ENCODE results near the gene SFSWAP.

Gene SFSWAP

DNA sequence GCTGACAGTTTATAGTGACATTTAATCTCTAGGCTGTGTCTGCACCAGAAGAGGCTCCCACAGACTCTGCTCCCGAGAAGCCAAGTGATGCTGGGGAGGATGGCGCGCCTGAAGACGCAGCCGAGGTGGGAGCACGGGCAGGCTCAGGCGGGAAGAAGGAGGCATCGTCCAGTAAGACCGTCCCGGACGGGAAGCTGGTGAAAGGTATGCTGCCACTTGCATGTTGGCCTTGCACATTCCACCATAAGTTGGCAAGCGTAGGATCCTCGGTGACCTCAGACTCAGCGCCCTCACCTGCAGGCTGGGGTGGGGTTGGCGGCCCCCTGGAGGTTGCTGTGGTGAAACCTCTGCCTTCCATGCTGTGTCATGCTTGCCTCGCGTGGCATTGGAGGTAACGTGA is 45.6 kb downstream of the SFSWAP start:
- DNase-seq (ENCODE audit: extremely low read depth, low read depth): no peak
- TF ChIP-seq, protein P1, sequence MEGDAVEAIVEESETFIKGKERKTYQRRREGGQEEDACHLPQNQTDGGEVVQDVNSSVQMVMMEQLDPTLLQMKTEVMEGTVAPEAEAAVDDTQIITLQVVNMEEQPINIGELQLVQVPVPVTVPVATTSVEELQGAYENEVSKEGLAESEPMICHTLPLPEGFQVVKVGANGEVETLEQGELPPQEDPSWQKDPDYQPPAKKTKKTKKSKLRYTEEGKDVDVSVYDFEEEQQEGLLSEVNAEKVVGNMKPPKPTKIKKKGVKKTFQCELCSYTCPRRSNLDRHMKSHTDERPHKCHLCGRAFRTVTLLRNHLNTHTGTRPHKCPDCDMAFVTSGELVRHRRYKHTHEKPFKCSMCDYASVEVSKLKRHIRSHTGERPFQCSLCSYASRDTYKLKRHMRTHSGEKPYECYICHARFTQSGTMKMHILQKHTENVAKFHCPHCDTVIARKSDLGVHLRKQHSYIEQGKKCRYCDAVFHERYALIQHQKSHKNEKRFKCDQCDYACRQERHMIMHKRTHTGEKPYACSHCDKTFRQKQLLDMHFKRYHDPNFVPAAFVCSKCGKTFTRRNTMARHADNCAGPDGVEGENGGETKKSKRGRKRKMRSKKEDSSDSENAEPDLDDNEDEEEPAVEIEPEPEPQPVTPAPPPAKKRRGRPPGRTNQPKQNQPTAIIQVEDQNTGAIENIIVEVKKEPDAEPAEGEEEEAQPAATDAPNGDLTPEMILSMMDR (IDR thresholded peaks at IDR 0.05; ENCODE audit: low read depth, low read length): no peak

DNA sequence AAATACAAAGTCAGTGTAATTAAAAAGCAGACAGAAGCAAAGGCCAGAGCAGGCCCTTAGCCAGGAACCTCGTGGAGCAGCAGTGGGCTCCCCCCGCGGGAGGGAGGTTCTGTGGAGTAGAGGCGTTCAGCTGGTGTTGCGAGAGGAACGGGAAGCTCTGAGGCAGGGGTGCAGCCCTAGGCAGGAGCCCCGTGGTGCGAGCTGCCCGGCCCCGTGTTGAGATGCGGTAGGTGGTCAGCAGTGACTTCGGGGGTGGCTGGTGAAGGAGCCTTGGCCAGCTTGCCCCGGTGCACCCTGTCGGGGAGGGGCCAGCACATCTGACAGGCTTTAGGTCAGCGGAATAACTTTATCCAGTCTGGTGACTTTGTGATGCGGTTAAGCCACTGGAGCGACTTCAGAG is 46.2 kb downstream of the SFSWAP start:
- DNase-seq (ENCODE audit: extremely low read depth, low read depth): no peak
- TF ChIP-seq, protein P1 (IDR thresholded peaks at IDR 0.05; ENCODE audit: low read depth, low read length): no peak

DNA sequence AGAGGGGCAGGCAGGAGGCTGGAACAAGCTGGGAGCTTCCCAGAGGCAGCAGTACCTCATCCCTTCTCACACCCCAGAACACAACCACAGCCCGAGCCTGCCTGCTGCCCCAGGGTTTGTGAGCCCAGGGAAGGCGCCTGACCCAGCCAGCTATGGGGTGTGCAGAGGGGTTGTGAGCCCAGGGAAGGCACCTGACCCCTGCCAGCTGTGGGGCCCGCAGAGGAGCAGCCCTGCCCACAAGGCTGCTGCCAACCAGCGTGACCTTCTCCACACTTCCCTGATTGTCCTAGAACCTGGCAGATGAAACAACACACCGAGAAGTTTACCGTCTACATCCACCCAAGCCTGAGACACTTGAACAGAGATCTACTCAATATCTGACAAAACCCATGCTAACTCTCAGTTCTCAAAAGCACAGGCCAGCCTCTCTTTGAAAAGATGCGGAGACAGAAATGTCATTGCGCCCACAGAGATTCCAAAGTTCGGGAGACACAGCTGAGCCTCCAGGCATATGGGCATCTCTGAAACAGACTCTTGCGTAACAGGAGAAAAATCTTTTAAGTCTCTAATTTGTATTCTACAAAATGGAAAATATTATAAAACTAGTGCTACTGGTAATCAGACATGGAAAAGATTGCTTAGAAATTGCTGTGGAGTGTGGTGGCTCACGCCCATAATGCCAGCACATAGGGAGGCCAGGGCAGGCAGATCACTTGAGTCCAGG is 47.3 kb downstream of the SFSWAP start:
- TF ChIP-seq, protein P1 (IDR thresholded peaks at IDR 0.05; ENCODE audit: low read depth, low read length): no peak

DNA sequence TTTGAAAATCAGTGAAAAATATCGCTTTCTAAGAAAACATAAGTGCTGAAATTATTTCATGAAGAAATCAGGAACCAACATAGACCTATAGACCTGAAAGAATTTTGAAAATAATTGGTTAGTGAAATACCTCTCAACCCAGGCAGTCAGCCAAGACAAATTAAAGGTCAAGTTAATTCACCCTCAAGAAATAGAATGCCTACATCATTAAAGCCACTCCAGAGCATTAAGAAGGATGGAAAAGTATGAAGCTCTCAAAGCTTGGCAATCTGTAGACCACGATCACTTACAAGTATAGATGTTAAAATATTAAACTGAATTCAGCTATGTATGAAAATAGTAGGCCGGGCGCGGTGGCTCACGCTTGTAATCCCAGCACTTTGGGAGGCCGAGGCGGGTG is 48.3 kb downstream of the SFSWAP start:
- TF ChIP-seq, protein P1 (IDR thresholded peaks at IDR 0.05; ENCODE audit: low read depth, low read length): no peak
- no peak for DNase-seq (ENCODE audit: extremely low read depth, low read depth)

More for the DNA sequence above, 47.3 kb downstream of the SFSWAP start:
- no peak for DNase-seq (ENCODE audit: extremely low read depth, low read depth)

DNA sequence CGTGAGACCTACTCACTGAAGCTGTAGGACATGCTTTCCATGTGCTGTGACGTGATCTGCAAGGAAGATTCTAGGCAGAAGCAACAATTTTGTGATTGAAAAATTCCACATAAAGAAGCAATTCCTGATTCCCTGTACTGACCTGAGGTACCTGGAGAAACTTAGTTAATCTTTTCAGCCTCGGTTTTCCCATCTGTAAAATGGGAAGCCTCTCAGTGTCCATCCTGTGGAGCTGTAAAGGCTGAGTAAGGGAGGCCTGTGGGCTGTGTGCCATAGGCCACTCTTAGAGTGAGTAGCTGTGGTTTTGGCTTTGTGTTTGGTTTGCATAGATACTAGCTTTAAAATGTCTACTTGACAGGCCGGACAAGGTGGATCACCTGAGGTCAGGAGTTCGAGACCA is 50.7 kb downstream of the SFSWAP start:
- TF ChIP-seq, protein P1 (IDR thresholded peaks at IDR 0.05; ENCODE audit: low read depth, low read length): no peak
- DNase-seq (ENCODE audit: extremely low read depth, low read depth): no peak

DNA sequence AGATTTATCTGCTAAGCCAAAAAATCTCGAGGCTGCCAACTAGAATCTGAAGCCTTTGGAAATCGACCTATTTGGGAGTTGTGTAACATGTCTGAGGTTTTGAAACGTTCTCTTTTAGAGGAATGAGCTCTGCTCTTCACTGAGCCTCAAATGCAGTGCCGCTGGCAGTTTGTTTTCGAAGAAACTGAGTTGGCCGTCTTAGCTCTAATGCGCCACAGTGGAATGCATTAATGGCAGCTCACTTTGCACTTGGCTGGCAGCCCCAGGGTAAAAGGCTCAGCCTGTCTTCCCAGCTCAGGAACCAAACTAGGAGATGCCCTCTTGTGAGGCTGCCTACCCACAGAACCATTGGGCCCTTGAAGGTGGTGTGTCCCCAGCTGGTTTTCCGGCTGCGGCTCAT is 53.8 kb downstream of the SFSWAP start:
- TF ChIP-seq, protein P1 (IDR thresholded peaks at IDR 0.05; ENCODE audit: low read depth, low read length): no peak
- no peak for DNase-seq (ENCODE audit: extremely low read depth, low read depth)

DNA sequence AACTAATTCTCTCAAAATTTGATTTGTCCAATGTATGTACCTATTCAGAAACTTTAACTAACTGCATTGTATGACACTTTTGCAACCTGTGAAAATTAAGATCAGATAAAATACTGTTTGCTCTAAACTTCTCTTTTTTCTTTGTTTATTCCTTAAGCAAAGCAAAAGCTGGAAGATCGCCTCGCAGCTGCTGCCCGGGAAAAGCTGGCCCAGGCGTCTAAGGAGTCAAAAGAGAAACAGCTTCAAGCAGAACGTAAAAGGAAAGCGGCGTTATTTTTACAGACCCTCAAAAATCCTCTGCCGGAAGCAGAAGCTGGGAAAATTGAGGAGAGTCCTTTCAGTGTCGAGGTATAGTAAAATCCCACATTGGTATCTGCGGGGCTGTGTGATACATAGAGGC is 55.1 kb downstream of the SFSWAP start:
- TF ChIP-seq, protein P1 (IDR thresholded peaks at IDR 0.05; ENCODE audit: low read depth, low read length): no peak
- DNase-seq (ENCODE audit: extremely low read depth, low read depth): no peak

Measured in AG09319 (cell line).